GM13976 (cell line): ENCODE results near the gene TBC1D5.

Experiments
- DNase-seq: peaks from one replicate; pipeline ENCODE4 v3.0.0; 2012; ENCODE audit warnings: low spot score
- in situ Hi-C: fragments of 300-500 bp; cut with MboI; formaldehyde crosslinking; loops from one replicate; pipeline ENCODE4 v1.12.0; 2022; ENCODE audit warnings: low sequenced_read_pairs, mixed read lengths, inconsistent platforms; ENCODE audit not compliant: unreplicated experiment
- TF ChIP-seq, protein P1 (sequence below): IDR thresholded peaks from 2 replicates; pipeline ENCODE4 v1.5.1; 2012; ENCODE audit warnings: borderline replicate concordance, mild to moderate bottlenecking; ENCODE audit not compliant: insufficient read depth; ENCODE audit errors: extremely low read depth, missing control alignments, control extremely low read depth

TBC1D5 gene

DNA sequence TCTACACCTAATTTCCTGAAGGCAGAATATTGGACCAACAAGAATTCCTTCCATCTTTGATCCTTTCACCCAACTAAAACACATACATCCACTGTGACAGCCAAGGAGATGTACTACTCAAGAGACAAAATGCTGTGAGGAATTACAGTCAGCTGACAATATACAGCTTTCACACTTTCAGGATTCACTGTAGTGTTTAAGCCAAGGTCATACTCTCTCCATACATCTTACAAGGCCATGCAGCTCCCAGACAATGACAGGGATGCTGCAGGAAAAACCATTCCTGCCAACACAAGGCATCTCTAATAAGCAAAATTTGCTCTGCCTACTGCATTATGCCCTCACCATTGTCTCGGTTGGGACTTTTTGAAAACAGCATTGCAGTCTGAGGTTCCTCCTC, 170.7 kb downstream of the TBC1D5 start:
- TF ChIP-seq, protein P1, sequence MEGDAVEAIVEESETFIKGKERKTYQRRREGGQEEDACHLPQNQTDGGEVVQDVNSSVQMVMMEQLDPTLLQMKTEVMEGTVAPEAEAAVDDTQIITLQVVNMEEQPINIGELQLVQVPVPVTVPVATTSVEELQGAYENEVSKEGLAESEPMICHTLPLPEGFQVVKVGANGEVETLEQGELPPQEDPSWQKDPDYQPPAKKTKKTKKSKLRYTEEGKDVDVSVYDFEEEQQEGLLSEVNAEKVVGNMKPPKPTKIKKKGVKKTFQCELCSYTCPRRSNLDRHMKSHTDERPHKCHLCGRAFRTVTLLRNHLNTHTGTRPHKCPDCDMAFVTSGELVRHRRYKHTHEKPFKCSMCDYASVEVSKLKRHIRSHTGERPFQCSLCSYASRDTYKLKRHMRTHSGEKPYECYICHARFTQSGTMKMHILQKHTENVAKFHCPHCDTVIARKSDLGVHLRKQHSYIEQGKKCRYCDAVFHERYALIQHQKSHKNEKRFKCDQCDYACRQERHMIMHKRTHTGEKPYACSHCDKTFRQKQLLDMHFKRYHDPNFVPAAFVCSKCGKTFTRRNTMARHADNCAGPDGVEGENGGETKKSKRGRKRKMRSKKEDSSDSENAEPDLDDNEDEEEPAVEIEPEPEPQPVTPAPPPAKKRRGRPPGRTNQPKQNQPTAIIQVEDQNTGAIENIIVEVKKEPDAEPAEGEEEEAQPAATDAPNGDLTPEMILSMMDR = no peak
- in situ Hi-C loops = no loop called here
- DNase-seq = no peak

DNA sequence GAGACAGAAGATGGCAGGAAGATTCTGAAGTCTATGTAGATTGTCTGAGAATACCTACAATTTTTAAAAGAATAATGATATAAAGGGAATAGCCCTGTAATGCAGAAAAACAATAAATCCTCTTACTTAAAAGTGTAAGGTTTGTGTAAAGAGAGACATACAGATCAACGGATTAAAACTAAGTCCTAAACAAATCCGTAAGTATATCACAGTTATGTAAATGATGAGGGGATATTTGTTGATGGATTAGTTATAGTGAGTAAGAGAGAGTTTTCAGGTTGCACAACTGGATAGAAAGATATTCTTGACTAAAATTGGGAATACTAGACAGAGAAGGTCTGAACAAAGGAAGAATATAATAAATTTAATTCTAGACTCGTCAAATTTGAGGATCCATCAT, 179.6 kb downstream of the TBC1D5 start:
- TF ChIP-seq, protein P1 = no peak
- no peak for DNase-seq
- in situ Hi-C loops = no loop called here

DNA sequence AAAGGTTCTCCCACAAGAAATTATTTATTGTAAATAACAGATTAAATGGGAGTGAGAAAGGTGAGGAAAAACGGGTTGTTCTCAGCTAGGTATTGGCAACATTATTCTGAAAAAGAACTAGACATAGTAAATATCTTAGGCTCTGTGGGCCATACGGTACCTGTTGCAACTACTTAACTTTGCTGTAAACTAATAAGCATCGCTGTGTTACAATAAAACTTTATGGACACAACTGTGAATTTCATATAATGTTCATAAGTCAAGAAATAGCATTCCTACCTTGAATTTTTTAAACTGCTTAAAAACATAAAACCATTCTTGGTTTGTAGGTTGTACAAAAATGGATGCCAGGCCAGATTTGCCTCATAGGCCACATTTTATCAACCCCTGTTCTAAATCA, 183.9 kb downstream of the TBC1D5 start:
- TF ChIP-seq, protein P1 = no peak
- in situ Hi-C loops = no loop called here
- no peak for DNase-seq

DNA sequence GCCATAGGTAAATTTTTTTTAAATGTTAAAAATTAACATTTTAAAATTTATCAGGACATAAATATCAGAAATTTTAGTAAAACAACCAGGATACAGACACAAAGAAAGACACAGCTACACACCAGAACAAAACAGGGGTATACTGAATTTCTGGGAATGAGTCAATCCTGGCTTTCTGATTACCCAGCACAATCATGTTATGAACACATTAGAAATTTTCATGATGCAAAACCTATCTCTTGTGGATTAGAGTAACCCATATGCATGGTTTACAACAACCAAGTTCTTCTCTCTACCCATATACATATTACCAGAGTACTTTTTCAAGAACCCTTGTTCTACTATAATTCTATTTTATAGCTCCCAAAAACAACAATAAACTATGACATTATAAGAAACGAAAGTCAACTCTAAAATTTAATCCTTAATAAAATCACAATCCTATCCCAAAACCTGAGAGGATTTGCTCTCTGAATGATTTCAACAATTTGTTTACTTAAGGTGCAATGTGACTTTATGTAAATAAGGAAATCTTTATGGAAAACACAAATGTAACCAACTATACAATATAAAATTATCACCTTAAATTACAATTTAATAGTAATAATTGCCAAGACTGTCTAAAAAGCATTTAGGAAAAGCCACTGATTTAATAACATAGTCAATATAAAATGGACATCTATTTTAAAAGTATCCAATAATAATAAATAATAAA, 184.5 kb downstream of the TBC1D5 start:
- in situ Hi-C loops = no loop called here
- no peak for DNase-seq
- TF ChIP-seq, protein P1 = no peak

DNA sequence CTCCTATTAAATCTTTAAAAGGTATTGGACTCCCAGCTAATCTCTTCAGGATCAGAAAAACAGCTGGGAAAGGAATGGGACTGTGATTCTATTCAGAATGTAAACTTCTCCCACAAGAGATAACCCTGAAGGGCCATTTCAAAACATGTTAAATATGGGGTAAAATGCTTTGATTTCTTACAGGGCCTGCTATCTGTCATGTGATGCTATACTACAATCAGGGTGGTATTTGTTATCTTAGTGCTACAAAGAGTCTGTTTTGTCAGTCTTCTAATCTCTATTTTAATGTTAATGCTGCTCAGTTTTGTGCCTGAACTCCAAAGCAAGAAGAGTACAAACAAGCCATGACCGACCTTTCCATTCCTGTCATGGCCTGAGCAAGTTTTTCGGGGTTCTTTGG, 186.9 kb downstream of the TBC1D5 start:
- TF ChIP-seq, protein P1 = no peak
- in situ Hi-C loops = no loop called here
- no peak for DNase-seq

DNA sequence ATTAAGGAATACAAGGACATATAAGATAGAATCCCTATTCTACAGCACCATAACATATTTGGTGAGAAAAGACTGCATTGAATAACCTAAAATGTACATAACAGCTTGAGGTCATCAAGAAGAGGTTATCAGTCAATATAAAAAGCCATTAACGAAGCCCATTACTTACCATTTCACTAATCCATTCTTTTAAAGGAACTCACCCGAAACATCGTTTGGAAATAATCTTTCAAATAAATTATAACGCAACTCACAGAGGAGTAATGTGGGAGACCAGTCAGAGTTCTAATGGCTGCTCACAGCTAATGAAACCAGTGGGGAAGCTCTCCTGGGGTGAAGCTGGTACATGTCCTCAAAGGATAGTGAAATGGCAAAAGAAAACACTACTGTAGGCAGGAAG, 188.4 kb downstream of the TBC1D5 start:
- TF ChIP-seq, protein P1 = no peak
- no peak for DNase-seq
- in situ Hi-C loops = no loop called here

DNA sequence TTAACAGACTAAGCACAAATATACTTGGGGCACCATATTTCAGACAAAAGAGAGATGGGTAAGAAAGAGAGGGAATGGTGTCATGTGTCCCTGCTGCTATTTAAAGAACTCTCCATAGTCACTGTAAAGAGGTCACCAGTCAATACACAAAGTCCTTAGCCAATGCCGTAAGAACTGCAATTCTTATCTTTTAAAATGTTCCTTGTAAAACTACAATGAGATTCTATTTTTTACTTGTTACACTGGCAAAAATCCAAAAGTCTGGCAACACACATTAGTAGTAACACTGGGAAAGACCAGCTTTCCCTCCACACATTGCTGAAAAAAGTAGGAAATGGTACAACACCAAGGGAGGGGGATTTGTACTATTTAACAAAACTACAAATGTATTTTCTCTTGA, 189.4 kb downstream of the TBC1D5 start:
- DNase-seq = no peak
- TF ChIP-seq, protein P1 = no peak
- in situ Hi-C loops = no loop called here
